Measurements from ENCODE around the gene BRMS1. TPM values are rescaled to one million over a fixed set of nuclear protein-coding genes. Genes with fewer than 3 reads are reported as not detected.

Gene BRMS1
- total and polyA plus RNA-seq, 10 of the 15 experiments (the other 5 are each of a cell fraction or from before 2014, with no cell fraction given) = 2.1 to 85.3 (median 48.5) TPM

- TF ChIP-seq ZBTB40 (IDR thresholded peaks at IDR 0.05; ENCODE audit: borderline replicate concordance) (peak; percentile 83), SIN3A (IDR thresholded peaks at IDR 0.05; ENCODE audit: low read depth, low read length) (no peak), ZBTB33 (IDR thresholded peaks at IDR 0.05) (no peak), HSF1 (IDR thresholded peaks at IDR 0.05; ENCODE audit: low read depth, low read length) (0 out of 2 replicates have a peak, but pooled peaks have one; percentile 19), RCOR1 (conservative IDR thresholded peaks at IDR 0.05; ENCODE audit: low read depth, low read length) (0 out of 2 replicates have a peak, but pooled peaks have one; percentile 64), BMI1 (IDR thresholded peaks at IDR 0.05; ENCODE audit: borderline replicate concordance) (no peak), SREBF2 (IDR thresholded peaks at IDR 0.05; ENCODE audit: low read length) (peak; percentile 97), POU2F2 (IDR thresholded peaks at IDR 0.05; ENCODE audit: borderline replicate concordance, low read depth, low read length) (peak; percentile 26; the same call in 1 of the 3 replicates), SREBF1 (IDR thresholded peaks at IDR 0.05; ENCODE audit: low read length) (no peak), SRF (IDR thresholded peaks at IDR 0.05; ENCODE audit: low read depth in 2 of 2, low read length in 2 of 2) (0 out of 4 replicates have a peak, but pooled peaks of 1 of the 2 experiments have one; percentile 14), STAT3 (IDR thresholded peaks at IDR 0.05; ENCODE audit: low read depth, low read length) (no peak), GABPA (IDR thresholded peaks at IDR 0.05; ENCODE audit: low read depth) (peak; percentile 43; the same call in 1 of the 2 replicates), PAX8 (IDR thresholded peaks at IDR 0.05) (no peak), NR2F1 (conservative IDR thresholded peaks at IDR 0.05) (no peak), ZBTB4 (CRISPR knock-in tag; IDR thresholded peaks at IDR 0.05) (no peak), SUZ12 (IDR thresholded peaks at IDR 0.05; ENCODE audit: unreplicated experiment) (no peak), RUNX3 (IDR thresholded peaks at IDR 0.05; ENCODE audit: low read length) (peak; percentile 78), CHD1 (IDR thresholded peaks at IDR 0.05; ENCODE audit: low read depth, low read length) (no peak), NFYA (IDR thresholded peaks at IDR 0.05; ENCODE audit: borderline replicate concordance, low read depth, low read length) (no peak)
Observed at GRCh38 chr11:66347425-66348276, 2.7 kb upstream of the BRMS1 start, which contains the start of gene B4GAT1 (continued).

Data from GM12878 (cell line).